H1 (cell line): ENCODE results near the gene ADAMTS14.

Experiments
- EZH2 ChIP-seq: fragments of 200-600 bp; sonication (generic); IDR thresholded peaks from 2 replicates; pipeline ENCODE4 v1.7.1; 2012; ENCODE audit warnings: low read depth, mild to moderate bottlenecking, moderate library complexity, low read length, inconsistent platforms; ENCODE audit not compliant: severe bottlenecking
- TF ChIP-seq, protein P1 (sequence below), 3 experiments: IDR thresholded peaks; 1 replicate in 2 of 3; 2 replicates in 1 of 3; pipeline versions ENCODE4 v1.5.1 to v1.6.1; 2011; ENCODE audit warnings: low read length in 3 of 3, mild to moderate bottlenecking in 3 of 3, inconsistent platforms in 2 of 3, low read depth in 1 of 3, moderate library complexity in 1 of 3; ENCODE audit not compliant: insufficient read depth in 1 of 3; ENCODE audit errors: control extremely low read depth in 1 of 3

DNA sequence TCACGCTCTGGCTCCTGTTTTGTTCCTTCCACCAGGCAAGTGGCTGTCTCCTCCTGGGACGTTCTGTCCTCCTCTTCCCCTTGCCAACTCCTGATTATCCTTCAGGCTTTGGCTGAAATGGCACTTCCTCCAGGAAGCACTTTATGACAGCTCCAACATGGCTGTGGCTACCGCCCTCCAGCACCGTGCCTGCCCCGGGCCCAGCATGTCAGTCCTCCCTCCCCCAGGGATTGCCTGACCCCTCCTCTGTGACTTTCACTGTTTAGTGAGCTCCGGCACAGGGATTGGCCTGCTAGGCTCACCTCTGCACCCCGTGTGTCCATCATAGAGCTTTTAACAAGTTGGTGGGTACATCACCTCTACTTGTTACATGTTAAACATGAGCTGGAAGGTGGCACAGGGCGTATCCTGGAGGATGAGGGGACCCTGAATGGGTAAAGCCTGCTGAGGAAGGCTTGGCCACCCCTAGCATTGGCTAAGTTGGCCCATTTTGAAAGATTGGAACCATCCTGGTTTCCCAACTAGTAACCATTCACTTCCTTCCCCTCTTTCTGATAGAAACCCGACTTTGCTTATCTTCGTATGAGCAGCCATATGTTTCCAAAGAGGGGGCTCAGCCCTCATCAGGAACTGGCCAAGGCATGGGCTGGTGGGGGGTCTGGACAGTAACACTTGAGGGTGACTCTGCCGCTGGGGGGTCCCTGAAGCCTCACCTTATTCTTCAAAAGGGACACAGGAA, 10.5 kb upstream of the ADAMTS14 start:
- TF ChIP-seq, protein P1, sequence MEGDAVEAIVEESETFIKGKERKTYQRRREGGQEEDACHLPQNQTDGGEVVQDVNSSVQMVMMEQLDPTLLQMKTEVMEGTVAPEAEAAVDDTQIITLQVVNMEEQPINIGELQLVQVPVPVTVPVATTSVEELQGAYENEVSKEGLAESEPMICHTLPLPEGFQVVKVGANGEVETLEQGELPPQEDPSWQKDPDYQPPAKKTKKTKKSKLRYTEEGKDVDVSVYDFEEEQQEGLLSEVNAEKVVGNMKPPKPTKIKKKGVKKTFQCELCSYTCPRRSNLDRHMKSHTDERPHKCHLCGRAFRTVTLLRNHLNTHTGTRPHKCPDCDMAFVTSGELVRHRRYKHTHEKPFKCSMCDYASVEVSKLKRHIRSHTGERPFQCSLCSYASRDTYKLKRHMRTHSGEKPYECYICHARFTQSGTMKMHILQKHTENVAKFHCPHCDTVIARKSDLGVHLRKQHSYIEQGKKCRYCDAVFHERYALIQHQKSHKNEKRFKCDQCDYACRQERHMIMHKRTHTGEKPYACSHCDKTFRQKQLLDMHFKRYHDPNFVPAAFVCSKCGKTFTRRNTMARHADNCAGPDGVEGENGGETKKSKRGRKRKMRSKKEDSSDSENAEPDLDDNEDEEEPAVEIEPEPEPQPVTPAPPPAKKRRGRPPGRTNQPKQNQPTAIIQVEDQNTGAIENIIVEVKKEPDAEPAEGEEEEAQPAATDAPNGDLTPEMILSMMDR (IDR thresholded peaks at IDR 0.05; ENCODE audit: control extremely low read depth in 1 of 3, insufficient read depth in 1 of 3, low read depth in 1 of 3, low read length in 3 of 3) = no peak
- TF ChIP-seq EZH2 = no peak
